GM23248 (cell line): ENCODE data around the gene DGKB. TPM values are rescaled to one million over a fixed set of nuclear protein-coding genes. Genes with fewer than 3 reads are reported as not detected.

Source experiments
- DNase-seq: peaks from one replicate; pipeline ENCODE4 v3.0.0-alpha.2; 2015
- H2AFZ ChIP-seq: fragments of 200-600 bp; sonication (generic); 2 replicates; pipeline ENCODE4 v1.6.1; 2016; ENCODE audit warnings: antibody characterized with exemption
- H3F3A ChIP-seq: fragments of 200-600 bp; sonication (generic); 2 replicates; pipeline ENCODE4 v1.6.1; 2016; ENCODE audit warnings: mild to moderate bottlenecking, antibody characterized with exemption, mixed run types; ENCODE audit not compliant: insufficient read depth
- H3K27ac ChIP-seq: fragments of 200-600 bp; sonication (generic); 2 replicates; pipeline ENCODE4 v1.5.1; 2016; ENCODE audit warnings: mild to moderate bottlenecking
- H3K27me3 ChIP-seq: fragments of 200-600 bp; sonication (generic); replicated peaks from 2 replicates; pipeline ENCODE4 v1.6.1; 2016; ENCODE audit warnings: mild to moderate bottlenecking; ENCODE audit not compliant: insufficient read depth
- H3K36me3 ChIP-seq: fragments of 200-600 bp; sonication (generic); 2 replicates; pipeline ENCODE4 v1.6.1; 2016; ENCODE audit warnings: low read depth, mild to moderate bottlenecking
- H3K4me1 ChIP-seq: fragments of 200-600 bp; sonication (generic); 2 replicates; pipeline ENCODE4 v1.6.1; 2016; ENCODE audit warnings: mild to moderate bottlenecking; ENCODE audit not compliant: insufficient read depth
- H3K4me2 ChIP-seq: fragments of 200-600 bp; sonication (generic); one replicate; pipeline ENCODE4 v1.6.1; 2016; ENCODE audit warnings: mild to moderate bottlenecking; ENCODE audit not compliant: unreplicated experiment
- H3K4me3 ChIP-seq: fragments of 200-600 bp; sonication (generic); 2 replicates; pipeline ENCODE4 v1.5.1; 2016; ENCODE audit warnings: mild to moderate bottlenecking
- H3K79me2 ChIP-seq: fragments of 200-600 bp; sonication (generic); 2 replicates; pipeline ENCODE4 v1.6.1; 2016; ENCODE audit warnings: mild to moderate bottlenecking; ENCODE audit not compliant: insufficient read depth
- H3K9ac ChIP-seq: fragments of 200-600 bp; sonication (generic); 2 replicates; pipeline ENCODE4 v1.6.1; 2016; ENCODE audit warnings: mild to moderate bottlenecking
- H3K9me2 ChIP-seq: fragments of 200-600 bp; sonication (generic); 2 replicates; pipeline ENCODE4 v1.6.1; 2016; ENCODE audit warnings: mixed run types, mild to moderate bottlenecking, moderate library complexity; ENCODE audit not compliant: insufficient read depth
- H3K9me3 ChIP-seq: fragments of 200-600 bp; sonication (generic); one replicate; pipeline ENCODE4 v1.6.1; 2017; ENCODE audit warnings: low read depth
- H4K20me1 ChIP-seq: fragments of 200-600 bp; sonication (generic); 2 replicates; pipeline ENCODE4 v1.6.0; 2016; ENCODE audit not compliant: insufficient read depth
- EZH2 ChIP-seq: fragments of 200-600 bp; sonication (generic); IDR thresholded peaks from 2 replicates; pipeline ENCODE4 v1.6.1; 2018; ENCODE audit warnings: antibody characterized with exemption, mild to moderate bottlenecking; ENCODE audit not compliant: insufficient read depth, poor library complexity, severe bottlenecking
- EZH2phosphoT487 ChIP-seq: fragments of 200-600 bp; sonication (generic); IDR thresholded peaks from 2 replicates; pipeline ENCODE4 v1.6.1; 2018; ENCODE audit warnings: antibody characterized with exemption, moderate library complexity, mild to moderate bottlenecking, low read depth; ENCODE audit not compliant: insufficient read depth
- WGBS, 2 experiments: methylation state at CpG; one replicate each; pipeline ENCODE4 v1.1.6; 2015 to 2017; ENCODE audit warnings: low lambda C conversion rate in 2 of 2, low coverage in 1 of 2; ENCODE audit errors: missing lambda C conversion rate in 2 of 2; 5-methylcytosine and 5-hydroxymethylcytosine counted together
- in situ Hi-C: fragments of 300-500 bp; cut with MboI; formaldehyde crosslinking; loops from 2 replicates; pipeline ENCODE4 v1.15.0; 2020
- polyA plus RNA-seq: library from polyadenylated mRNA; unstranded; fragments of >200 nt; fragmentation: Nextera tagmentation; extraction: Ambion mirVana; gene quantifications from 2 replicates; pipeline ENCODE4 v1.2.1, GENCODE V29; 2016
- total RNA-seq: library from RNA; depleted of rRNA; stranded (reverse); fragments of >200 nt; shearing (Covaris generic); gene quantifications from 2 replicates; pipeline ENCODE4 v1.2.3, GENCODE V29; 2014

The DGKB gene
- total and polyA plus RNA-seq, 2 experiments from 2014 or later, result 0.65 to 1.7 TPM

DNA sequence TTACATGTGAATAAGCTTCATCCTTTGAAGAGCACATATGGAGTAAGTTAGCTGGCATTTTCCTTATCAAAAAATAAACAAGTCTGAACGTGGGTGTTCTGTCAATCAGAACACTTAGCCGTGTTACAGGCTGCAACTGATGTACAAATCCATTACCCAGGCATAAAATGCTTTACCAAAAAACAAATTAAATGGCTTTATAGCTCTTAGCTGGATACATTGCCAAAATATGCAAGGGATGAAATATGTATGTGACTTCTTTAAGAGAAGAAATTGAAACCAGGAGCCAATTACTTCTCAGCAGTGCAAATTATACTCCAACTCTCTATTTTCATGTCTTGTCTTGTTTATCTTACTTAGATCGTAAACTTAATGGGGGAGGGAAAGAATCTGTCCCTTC lies 214.8 kb downstream of the DGKB start:
- no peaks in the 10 kb centered on the region for H3K27me3 ChIP-seq
- H4K20me1 ChIP-seq, result no peaks in the 10 kb centered on the region
- DNase-seq, result no peak
- H3K79me2 ChIP-seq, result no peaks in the 10 kb centered on the region
- no peaks in the 10 kb centered on the region for H3K9me2 ChIP-seq
- no peak overlapping the region for H2AFZ ChIP-seq
- no peak overlapping the region for H3K27ac ChIP-seq
- H3K9ac ChIP-seq, result no peak overlapping the region
- H3K9me3 ChIP-seq, result no peaks in the 10 kb centered on the region
- no peak overlapping the region for H3K4me2 ChIP-seq
- H3F3A ChIP-seq, result no peaks in the 10 kb centered on the region
- 36 to 42% methylated on average over 3 of the region's 3 CpGs for WGBS, 2 experiments
- H3K4me1 ChIP-seq, result no peaks in the 10 kb centered on the region
- TF ChIP-seq EZH2phosphoT487 (no peak), EZH2 (no peak)
- in situ Hi-C loops, result loop anchor here (25.0 kb wide), 1 partner anchor 950 kb away; no protein-coding TSS in a partner anchor
- H3K36me3 ChIP-seq, result no peaks in the 10 kb centered on the region
- no peak overlapping the region for H3K4me3 ChIP-seq

DNA sequence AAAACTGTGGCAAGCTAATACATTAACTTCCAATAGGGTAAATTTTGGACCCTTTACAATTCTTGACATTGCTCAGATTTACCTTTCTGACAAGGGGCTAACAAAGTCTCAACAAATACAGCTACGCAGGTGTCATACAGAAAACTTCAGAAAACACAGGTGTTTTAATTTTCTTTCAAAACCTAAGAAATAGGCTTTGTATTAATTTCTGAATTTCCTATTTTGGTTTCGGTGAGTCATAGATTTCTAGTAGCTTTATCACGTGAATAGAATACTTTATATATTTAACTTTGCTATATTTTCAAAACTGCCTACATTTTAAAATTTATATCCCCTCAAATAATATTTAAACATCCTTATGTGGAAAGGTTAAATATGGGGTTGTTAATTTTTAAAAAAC lies 215.3 kb downstream of the DGKB start:
- no peak for TF ChIP-seq EZH2
- no peak for TF ChIP-seq EZH2phosphoT487
- H3K9me2 ChIP-seq, result no peaks in the 10 kb centered on the region
- DNase-seq, result no peak
- in situ Hi-C loops, result loop anchor here (25.0 kb wide), 1 partner anchor 950 kb away; no protein-coding TSS in a partner anchor
- no peaks in the 10 kb centered on the region for H3K9me3 ChIP-seq
- H3K4me2 ChIP-seq, result no peak overlapping the region
- no peak overlapping the region for H3K9ac ChIP-seq
- no peaks in the 10 kb centered on the region for H4K20me1 ChIP-seq
- no peaks in the 10 kb centered on the region for H3K4me1 ChIP-seq
- no peak overlapping the region for H3K4me3 ChIP-seq
- no peaks in the 10 kb centered on the region for H3F3A ChIP-seq
- no peak overlapping the region for H2AFZ ChIP-seq
- no peak overlapping the region for H3K27ac ChIP-seq
- no peaks in the 10 kb centered on the region for H3K27me3 ChIP-seq
- H3K36me3 ChIP-seq, result no peaks in the 10 kb centered on the region
- WGBS, 2 experiments, result 87 to 93% methylated on average over 3 of the region's 3 CpGs
- H3K79me2 ChIP-seq, result no peaks in the 10 kb centered on the region

DNA sequence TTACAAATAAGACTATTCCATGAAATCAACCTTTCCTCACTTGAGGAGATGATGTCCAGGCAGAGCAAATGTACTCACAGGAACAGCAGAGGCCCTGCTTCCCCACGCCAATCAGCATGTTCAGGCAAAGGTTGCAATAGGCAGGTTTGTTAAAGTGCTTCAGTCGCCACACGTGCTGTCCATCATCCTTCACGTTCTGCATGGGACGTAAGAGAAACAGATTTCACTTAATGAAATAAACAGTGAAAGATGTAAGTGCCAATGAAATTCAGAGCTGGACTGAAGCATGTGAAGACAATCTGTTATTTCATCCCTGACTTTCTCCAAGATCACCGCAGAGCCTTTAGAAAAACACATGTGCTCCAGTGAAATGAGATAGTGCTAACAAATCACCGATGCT lies 217.4 kb downstream of the DGKB start:
- peak overlapping the region; percentile 4 for H3K4me2 ChIP-seq
- H3K9me2 ChIP-seq, result no peaks in the 10 kb centered on the region
- no peaks in the 10 kb centered on the region for H3K79me2 ChIP-seq
- H2AFZ ChIP-seq, result peak overlapping the region; percentile 56; the same call in 1 of the 2 replicates
- no peak overlapping the region for H3K27ac ChIP-seq
- no peak overlapping the region for H3K9ac ChIP-seq
- no peaks in the 10 kb centered on the region for H3K4me1 ChIP-seq
- no peak overlapping the region for H3K4me3 ChIP-seq
- no peaks in the 10 kb centered on the region for H3K9me3 ChIP-seq
- 11 to 15% methylated on average over 7 of the region's 7 CpGs for WGBS, 2 experiments
- no peaks in the 10 kb centered on the region for H3F3A ChIP-seq
- no peaks in the 10 kb centered on the region for H3K36me3 ChIP-seq
- DNase-seq, result no peak
- in situ Hi-C loops, result loop anchor here (25.0 kb wide), 1 partner anchor 948 kb away; no protein-coding TSS in a partner anchor
- no peaks in the 10 kb centered on the region for H3K27me3 ChIP-seq
- H4K20me1 ChIP-seq, result no peaks in the 10 kb centered on the region
- TF ChIP-seq EZH2phosphoT487 (no peak), EZH2 (no peak)

DNA sequence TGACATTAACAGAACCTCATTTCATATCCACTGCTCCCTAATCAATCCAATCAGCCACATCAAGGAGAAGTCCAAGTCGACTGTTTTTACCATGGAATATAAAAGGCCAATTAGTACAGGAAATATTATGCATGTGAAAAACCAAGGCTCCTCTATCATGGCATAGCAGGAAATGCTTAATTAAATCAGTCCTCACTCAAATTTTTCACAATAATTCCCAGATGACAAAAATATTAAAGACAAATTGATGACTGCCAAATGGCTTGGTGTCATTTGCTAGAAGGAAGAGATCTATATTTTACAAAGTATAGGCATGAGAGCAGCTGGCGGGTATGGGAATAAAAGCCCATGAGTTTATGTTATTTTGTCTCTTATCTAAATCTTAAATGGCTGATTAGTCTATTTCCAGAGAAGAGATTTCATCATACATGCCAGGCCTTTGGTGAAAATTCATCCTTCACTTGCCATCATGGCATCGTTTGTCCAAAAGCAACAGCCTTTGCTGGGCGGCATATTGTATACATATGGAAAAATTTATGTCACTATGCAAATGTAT lies 219.6 kb downstream of the DGKB start:
- DNase-seq, result no peak
- no peaks in the 10 kb centered on the region for H3K9me2 ChIP-seq
- H3K27ac ChIP-seq, result no peak overlapping the region
- in situ Hi-C loops, result loop anchor here (25.0 kb wide), 1 partner anchor 946 kb away; no protein-coding TSS in a partner anchor
- 50 to 74% methylated on average over 4 of the region's 4 CpGs for WGBS, 2 experiments
- no peak overlapping the region for H3K4me2 ChIP-seq
- H3K27me3 ChIP-seq, result no peaks in the 10 kb centered on the region
- no peaks in the 10 kb centered on the region for H3K4me1 ChIP-seq
- H3F3A ChIP-seq, result no peaks in the 10 kb centered on the region
- H3K36me3 ChIP-seq, result no peaks in the 10 kb centered on the region
- no peaks in the 10 kb centered on the region for H3K79me2 ChIP-seq
- no peaks in the 10 kb centered on the region for H4K20me1 ChIP-seq
- no peak overlapping the region for H2AFZ ChIP-seq
- no peak overlapping the region for H3K4me3 ChIP-seq
- TF ChIP-seq EZH2phosphoT487 (no peak), EZH2 (no peak)
- H3K9ac ChIP-seq, result no peak overlapping the region
- H3K9me3 ChIP-seq, result no peaks in the 10 kb centered on the region
